WTC11 (cell line): ENCODE data around the gene DUSP9. TPM values are rescaled to one million over a fixed set of nuclear protein-coding genes. Genes with fewer than 3 reads are reported as not detected.
A peak's percentile ranks its signal among the peaks of the same experiment; 100 is the strongest.

Experiments
- ATAC-seq: fragments of 200-7000 bp; cut with Tn5 transposase; 2 replicates; pipeline ENCODE4 v1.10.0; 2021; ENCODE audit warnings: mild to moderate bottlenecking, moderate library complexity
- CTCF ChIA-PET: fragments of 300-600 bp; sonication (Branson Sonifier 250); formaldehyde crosslinking; loops from one replicate; lab custom pipeline; 2021; ENCODE audit warnings: antibody characterized with exemption; lab: Charles Lee
- POLR2A ChIA-PET: fragments of 350-600 bp; sonication (Branson Sonifier 250); formaldehyde crosslinking; loops from one replicate; lab custom pipeline; 2021; ENCODE audit warnings: antibody characterized with exemption; lab: Charles Lee
- DNase-seq: peaks from one replicate; pipeline ENCODE4 v3.0.0; 2021; ENCODE audit warnings: low spot score
- H3K27ac Mint-ChIP-seq: 2 replicates; pipeline ENCODE4 v1.8.0; 2021; ENCODE audit warnings: mixed read lengths
- H3K27me3 Mint-ChIP-seq: 2 replicates; pipeline ENCODE4 v1.8.0; 2021; ENCODE audit warnings: low read depth, mild to moderate bottlenecking, moderate library complexity, mixed read lengths
- H3K36me3 Mint-ChIP-seq: 2 replicates; pipeline ENCODE4 v1.8.0; 2021; ENCODE audit warnings: mixed read lengths
- H3K4me1 Mint-ChIP-seq: 2 replicates; pipeline ENCODE4 v1.8.0; 2022; ENCODE audit warnings: mixed read lengths
- H3K4me3 Mint-ChIP-seq: 2 replicates; pipeline ENCODE4 v1.8.0; 2021; ENCODE audit warnings: mild to moderate bottlenecking, moderate library complexity, mixed read lengths
- H3K9me3 Mint-ChIP-seq: 2 replicates; pipeline ENCODE4 v1.8.0; 2021; ENCODE audit warnings: mixed read lengths
- ATF2 ChIP-seq: sonication (generic); formaldehyde crosslinking; IDR thresholded peaks from 2 replicates; pipeline ENCODE4 v1.8.1; 2022; ENCODE audit warnings: low read depth, missing genetic modification reagents, borderline replicate concordance
- ATF6 ChIP-seq: sonication (generic); formaldehyde crosslinking; IDR thresholded peaks from 2 replicates; pipeline ENCODE4 v1.8.1; 2023; ENCODE audit warnings: mild to moderate bottlenecking, missing genetic modification reagents
- CBFB ChIP-seq: sonication (generic); formaldehyde crosslinking; IDR thresholded peaks from 2 replicates; pipeline ENCODE4 v1.8.1; 2022; ENCODE audit warnings: mild to moderate bottlenecking, low read depth, missing genetic modification reagents
- CTCF ChIP-seq: fragments of 200-600 bp; IDR thresholded peaks from 2 replicates; pipeline ENCODE4 v1.8.0; 2022; ENCODE audit warnings: antibody characterized with exemption
- EMX1 ChIP-seq: fragments of 250-450 bp; sonication (Bioruptor Pico); IDR thresholded peaks from 2 replicates; pipeline ENCODE4 v1.8.0; 2021; ENCODE audit warnings: mild to moderate bottlenecking
- JAZF1 ChIP-seq: fragments of 250-450 bp; sonication (Bioruptor Pico); IDR thresholded peaks from 2 replicates; pipeline ENCODE4 v1.9.0; 2021; ENCODE audit warnings: moderate library complexity, mild to moderate bottlenecking, inconsistent platforms
- NFYB ChIP-seq: sonication (generic); formaldehyde crosslinking; conservative IDR thresholded peaks from 2 replicates; pipeline ENCODE4 v1.8.0; 2022; ENCODE audit warnings: low read depth, missing genetic modification reagents
- PREB ChIP-seq: sonication (generic); formaldehyde crosslinking; IDR thresholded peaks from 2 replicates; pipeline ENCODE4 v1.8.1; 2022; ENCODE audit warnings: mild to moderate bottlenecking, missing genetic modification reagents, moderate library complexity, borderline replicate concordance
- SMAD4 ChIP-seq: sonication (generic); formaldehyde crosslinking; IDR thresholded peaks from 2 replicates; pipeline ENCODE4 v1.8.0; 2022; ENCODE audit warnings: mild to moderate bottlenecking, missing genetic modification reagents
- TCF7 ChIP-seq: sonication (generic); formaldehyde crosslinking; IDR thresholded peaks from 2 replicates; pipeline ENCODE4 v1.8.0; 2022; ENCODE audit warnings: mild to moderate bottlenecking, low read depth, missing genetic modification reagents, moderate library complexity
- ZMAT4 ChIP-seq: fragments of 250-450 bp; sonication (Bioruptor Pico); IDR thresholded peaks from 2 replicates; pipeline ENCODE4 v1.9.0; 2021; ENCODE audit warnings: mild to moderate bottlenecking
- ZNF396 ChIP-seq: fragments of 250-450 bp; sonication (Bioruptor Pico); IDR thresholded peaks from 2 replicates; pipeline ENCODE4 v1.8.0; 2021; ENCODE audit warnings: mild to moderate bottlenecking, moderate library complexity, borderline replicate concordance
- total RNA-seq: library from RNA; stranded (reverse); gene quantifications from 3 replicates; pipeline ENCODE4 v1.2.3, GENCODE V29; 2021
- TF ChIP-seq, protein P1 (sequence below): sonication (generic); formaldehyde crosslinking; IDR thresholded peaks from 2 replicates; pipeline ENCODE4 v1.8.1; 2023; ENCODE audit warnings: mild to moderate bottlenecking, missing genetic modification reagents, moderate library complexity
- TF ChIP-seq, protein P2 (sequence below): sonication (generic); formaldehyde crosslinking; IDR thresholded peaks from 2 replicates; pipeline ENCODE4 v1.8.0; 2022; ENCODE audit warnings: mild to moderate bottlenecking, missing genetic modification reagents
- TF ChIP-seq, protein P3 (sequence below): sonication (generic); formaldehyde crosslinking; IDR thresholded peaks from 2 replicates; pipeline ENCODE4 v1.8.1; 2023; ENCODE audit warnings: mild to moderate bottlenecking, missing genetic modification reagents
- TF ChIP-seq, protein P4 (sequence below): sonication (generic); formaldehyde crosslinking; IDR thresholded peaks from 2 replicates; pipeline ENCODE4 v1.8.1; 2023; ENCODE audit warnings: mild to moderate bottlenecking, moderate library complexity, missing genetic modification reagents
- TF ChIP-seq, protein P5 (sequence below): sonication (generic); formaldehyde crosslinking; IDR thresholded peaks from 2 replicates; pipeline ENCODE4 v1.8.1; 2022; ENCODE audit warnings: missing genetic modification reagents, borderline replicate concordance
- TF ChIP-seq, protein P6 (sequence below): fragments of 250-450 bp; sonication (Bioruptor Pico); conservative IDR thresholded peaks from 2 replicates; pipeline ENCODE4 v1.9.0; 2021; ENCODE audit warnings: mild to moderate bottlenecking

The DUSP9 gene
- total RNA-seq, 1 experiment from 2014 or later: 2.5 TPM

GRCh38 chrX:153640736-153641575 is 6.0 kb upstream of the DUSP9 start:
- peak overlapping the region; percentile 56 for H3K4me3 Mint-ChIP-seq

More at GRCh38 chrX:153640736-153641575, 6.0 kb upstream of the DUSP9 start:
- ATAC-seq (no peak), DNase-seq (peak; percentile 19)
- H3K4me1 Mint-ChIP-seq: peaks cover 10% of the 10 kb centered on the region
- peaks cover 51% of the 10 kb centered on the region for H3K27me3 Mint-ChIP-seq
- H3K9me3 Mint-ChIP-seq: no peaks in the 10 kb centered on the region
- TF ChIP-seq ATF2 (CRISPR knock-in tag) (no peak), JAZF1 (CRISPR knock-in tag) (no peak), ZNF396 (CRISPR knock-in tag) (no peak), NFYB (no peak), PREB (CRISPR knock-in tag) (no peak), ATF6 (CRISPR knock-in tag) (no peak), SMAD4 (CRISPR knock-in tag) (no peak), ZMAT4 (CRISPR knock-in tag) (no peak), CBFB (CRISPR knock-in tag) (no peak), TCF7 (CRISPR knock-in tag) (no peak), CTCF (no peak), EMX1 (CRISPR knock-in tag) (no peak)
- TF ChIP-seq, protein P1, sequence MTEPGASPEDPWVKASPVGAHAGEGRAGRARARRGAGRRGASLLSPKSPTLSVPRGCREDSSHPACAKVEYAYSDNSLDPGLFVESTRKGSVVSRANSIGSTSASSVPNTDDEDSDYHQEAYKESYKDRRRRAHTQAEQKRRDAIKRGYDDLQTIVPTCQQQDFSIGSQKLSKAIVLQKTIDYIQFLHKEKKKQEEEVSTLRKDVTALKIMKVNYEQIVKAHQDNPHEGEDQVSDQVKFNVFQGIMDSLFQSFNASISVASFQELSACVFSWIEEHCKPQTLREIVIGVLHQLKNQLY (CRISPR knock-in tag): no peak
- TF ChIP-seq, protein P2, sequence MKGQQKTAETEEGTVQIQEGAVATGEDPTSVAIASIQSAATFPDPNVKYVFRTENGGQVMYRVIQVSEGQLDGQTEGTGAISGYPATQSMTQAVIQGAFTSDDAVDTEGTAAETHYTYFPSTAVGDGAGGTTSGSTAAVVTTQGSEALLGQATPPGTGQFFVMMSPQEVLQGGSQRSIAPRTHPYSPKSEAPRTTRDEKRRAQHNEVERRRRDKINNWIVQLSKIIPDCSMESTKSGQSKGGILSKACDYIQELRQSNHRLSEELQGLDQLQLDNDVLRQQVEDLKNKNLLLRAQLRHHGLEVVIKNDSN (CRISPR knock-in tag): no peak
- TF ChIP-seq, protein P3, sequence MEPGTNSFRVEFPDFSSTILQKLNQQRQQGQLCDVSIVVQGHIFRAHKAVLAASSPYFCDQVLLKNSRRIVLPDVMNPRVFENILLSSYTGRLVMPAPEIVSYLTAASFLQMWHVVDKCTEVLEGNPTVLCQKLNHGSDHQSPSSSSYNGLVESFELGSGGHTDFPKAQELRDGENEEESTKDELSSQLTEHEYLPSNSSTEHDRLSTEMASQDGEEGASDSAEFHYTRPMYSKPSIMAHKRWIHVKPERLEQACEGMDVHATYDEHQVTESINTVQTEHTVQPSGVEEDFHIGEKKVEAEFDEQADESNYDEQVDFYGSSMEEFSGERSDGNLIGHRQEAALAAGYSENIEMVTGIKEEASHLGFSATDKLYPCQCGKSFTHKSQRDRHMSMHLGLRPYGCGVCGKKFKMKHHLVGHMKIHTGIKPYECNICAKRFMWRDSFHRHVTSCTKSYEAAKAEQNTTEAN: no peak
- TF ChIP-seq, protein P4, sequence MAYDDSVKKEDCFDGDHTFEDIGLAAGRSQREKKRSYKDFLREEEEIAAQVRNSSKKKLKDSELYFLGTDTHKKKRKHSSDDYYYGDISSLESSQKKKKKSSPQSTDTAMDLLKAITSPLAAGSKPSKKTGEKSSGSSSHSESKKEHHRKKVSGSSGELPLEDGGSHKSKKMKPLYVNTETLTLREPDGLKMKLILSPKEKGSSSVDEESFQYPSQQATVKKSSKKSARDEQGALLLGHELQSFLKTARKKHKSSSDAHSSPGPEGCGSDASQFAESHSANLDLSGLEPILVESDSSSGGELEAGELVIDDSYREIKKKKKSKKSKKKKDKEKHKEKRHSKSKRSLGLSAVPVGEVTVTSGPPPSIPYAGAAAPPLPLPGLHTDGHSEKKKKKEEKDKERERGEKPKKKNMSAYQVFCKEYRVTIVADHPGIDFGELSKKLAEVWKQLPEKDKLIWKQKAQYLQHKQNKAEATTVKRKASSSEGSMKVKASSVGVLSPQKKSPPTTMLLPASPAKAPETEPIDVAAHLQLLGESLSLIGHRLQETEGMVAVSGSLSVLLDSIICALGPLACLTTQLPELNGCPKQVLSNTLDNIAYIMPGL (CRISPR knock-in tag): no peak
- TF ChIP-seq, protein P5, sequence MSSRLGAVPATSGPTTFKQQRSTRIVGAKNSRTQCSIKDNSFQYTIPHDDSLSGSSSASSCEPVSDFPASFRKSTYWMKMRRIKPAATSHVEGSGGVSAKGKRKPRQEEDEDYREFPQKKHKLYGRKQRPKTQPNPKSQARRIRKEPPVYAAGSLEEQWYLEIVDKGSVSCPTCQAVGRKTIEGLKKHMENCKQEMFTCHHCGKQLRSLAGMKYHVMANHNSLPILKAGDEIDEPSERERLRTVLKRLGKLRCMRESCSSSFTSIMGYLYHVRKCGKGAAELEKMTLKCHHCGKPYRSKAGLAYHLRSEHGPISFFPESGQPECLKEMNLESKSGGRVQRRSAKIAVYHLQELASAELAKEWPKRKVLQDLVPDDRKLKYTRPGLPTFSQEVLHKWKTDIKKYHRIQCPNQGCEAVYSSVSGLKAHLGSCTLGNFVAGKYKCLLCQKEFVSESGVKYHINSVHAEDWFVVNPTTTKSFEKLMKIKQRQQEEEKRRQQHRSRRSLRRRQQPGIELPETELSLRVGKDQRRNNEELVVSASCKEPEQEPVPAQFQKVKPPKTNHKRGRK (CRISPR knock-in tag): no peak
- TF ChIP-seq, protein P6, sequence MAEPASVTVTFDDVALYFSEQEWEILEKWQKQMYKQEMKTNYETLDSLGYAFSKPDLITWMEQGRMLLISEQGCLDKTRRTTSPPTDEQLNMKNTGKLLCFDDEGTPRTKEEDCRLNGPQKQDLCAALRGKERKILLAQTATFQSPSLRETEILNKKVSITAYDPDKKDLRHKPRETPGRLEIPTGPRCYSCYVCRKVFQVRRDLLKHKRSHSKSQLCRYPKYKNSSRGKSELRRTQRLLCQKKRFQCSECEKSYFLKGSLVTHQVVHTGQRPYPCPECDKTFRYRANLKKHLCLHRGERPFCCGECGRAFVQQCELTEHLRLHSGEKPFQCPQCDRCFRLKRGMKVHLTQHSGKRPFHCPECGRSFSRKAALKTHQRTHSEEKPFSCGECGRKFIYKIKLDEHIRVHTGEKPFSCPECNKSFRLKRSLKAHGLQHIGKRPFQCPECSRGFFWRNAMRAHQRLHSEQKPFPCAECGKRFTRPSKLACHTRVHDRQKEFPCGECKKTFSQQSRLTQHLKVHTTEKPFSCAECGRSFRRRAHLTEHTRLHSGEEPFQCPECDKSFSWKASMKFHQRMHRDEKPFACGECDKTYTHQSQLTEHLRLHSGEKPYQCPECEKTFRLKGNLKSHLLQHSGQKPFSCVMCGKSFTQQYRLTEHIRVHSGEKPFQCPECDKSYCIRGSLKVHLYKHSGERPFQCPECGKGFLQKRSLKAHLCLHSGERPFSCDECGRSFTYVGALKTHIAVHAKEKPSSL: no peak
- ChIA-PET POLR2A (no interaction called here), CTCF (interaction anchor here (0.5 to 2.4 kb wide), 9 partner anchors 9 to 180 kb away, joined by 3 to 13 read pairs (median 4); no protein-coding TSS in a partner anchor)
- no peaks in the 10 kb centered on the region for H3K36me3 Mint-ChIP-seq
- H3K27ac Mint-ChIP-seq: no peak overlapping the region
